ENCODE measurements around the gene TMEM89. TPM values are rescaled to one million over a fixed set of nuclear protein-coding genes. Genes with fewer than 3 reads are reported as not detected.

Gene TMEM89
- total and polyA plus RNA-seq, 9 donors, result not detected

DNA sequence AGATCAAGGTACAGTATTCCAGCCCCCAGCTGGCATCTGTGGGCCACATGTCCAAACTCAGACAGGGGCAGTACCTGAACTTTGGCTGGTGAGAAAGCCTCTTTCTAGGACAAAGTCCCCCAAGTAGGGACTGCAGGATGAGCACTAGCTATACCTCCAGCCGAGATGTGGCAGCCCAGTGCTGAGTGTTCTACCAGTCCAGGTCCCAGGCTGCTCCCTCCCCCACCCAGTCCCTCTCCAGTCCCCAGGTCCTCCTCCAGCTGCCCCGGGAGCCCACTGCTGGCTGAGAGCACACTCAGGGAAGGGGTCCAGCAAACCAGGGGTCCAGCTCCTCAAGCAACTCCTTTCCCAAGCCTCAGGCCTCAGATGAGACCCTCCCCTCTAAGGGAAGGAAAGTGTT, 12.2 kb upstream of the TMEM89 start:
- DNase-seq, result no peak
- 79 to 94% (median 85%) methylated on average over 2 of the region's 2 CpGs for WGBS, 3 donors
- Histone ChIP-seq H3K4me1 (ENCODE audit: insufficient read depth) (peaks cover 3% of the 10 kb centered on the region), H3K27me3 (no peaks in the 10 kb centered on the region), H3K27ac (no peak overlapping the region), H3K9me3 (no peaks in the 10 kb centered on the region), H3K4me3 (no peak overlapping the region), H3K36me3 (no peaks in the 10 kb centered on the region)
- TF ChIP-seq, protein P1, sequence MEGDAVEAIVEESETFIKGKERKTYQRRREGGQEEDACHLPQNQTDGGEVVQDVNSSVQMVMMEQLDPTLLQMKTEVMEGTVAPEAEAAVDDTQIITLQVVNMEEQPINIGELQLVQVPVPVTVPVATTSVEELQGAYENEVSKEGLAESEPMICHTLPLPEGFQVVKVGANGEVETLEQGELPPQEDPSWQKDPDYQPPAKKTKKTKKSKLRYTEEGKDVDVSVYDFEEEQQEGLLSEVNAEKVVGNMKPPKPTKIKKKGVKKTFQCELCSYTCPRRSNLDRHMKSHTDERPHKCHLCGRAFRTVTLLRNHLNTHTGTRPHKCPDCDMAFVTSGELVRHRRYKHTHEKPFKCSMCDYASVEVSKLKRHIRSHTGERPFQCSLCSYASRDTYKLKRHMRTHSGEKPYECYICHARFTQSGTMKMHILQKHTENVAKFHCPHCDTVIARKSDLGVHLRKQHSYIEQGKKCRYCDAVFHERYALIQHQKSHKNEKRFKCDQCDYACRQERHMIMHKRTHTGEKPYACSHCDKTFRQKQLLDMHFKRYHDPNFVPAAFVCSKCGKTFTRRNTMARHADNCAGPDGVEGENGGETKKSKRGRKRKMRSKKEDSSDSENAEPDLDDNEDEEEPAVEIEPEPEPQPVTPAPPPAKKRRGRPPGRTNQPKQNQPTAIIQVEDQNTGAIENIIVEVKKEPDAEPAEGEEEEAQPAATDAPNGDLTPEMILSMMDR (IDR thresholded peaks at IDR 0.05), result no peak
- TF ChIP-seq EP300 (IDR thresholded peaks at IDR 0.05) (no peak), POLR2A (IDR thresholded peaks at IDR 0.05) (no peak)
- intact Hi-C loops (cut with DNase I), result no loop called here

DNA sequence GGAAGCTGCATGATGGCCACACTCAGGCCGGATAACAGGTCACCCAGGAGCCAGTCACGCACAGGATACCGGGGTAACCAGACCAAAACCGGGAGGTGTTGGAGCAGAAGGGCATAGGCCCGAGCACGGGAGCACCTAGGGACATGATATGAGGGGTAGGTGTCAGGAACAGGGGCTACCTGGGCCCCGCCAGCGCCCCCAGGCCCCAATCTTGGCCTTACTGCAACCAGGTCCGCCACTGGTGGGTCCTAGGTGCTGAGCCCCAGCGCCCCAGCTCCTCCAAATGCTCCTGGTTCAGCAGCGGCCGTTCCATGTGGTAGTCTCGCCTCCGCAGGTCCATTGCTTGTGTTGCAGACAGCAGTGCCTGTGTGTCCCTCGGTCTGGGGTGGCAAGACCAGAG, 11.7 kb upstream of the TMEM89 start:
- intact Hi-C loops (cut with DNase I), result no loop called here
- H3K9me3 ChIP-seq, result no peaks in the 10 kb centered on the region
- no peaks in the 10 kb centered on the region for H3K27me3 ChIP-seq
- H3K36me3 ChIP-seq, result no peaks in the 10 kb centered on the region
- no peak overlapping the region for H3K27ac ChIP-seq
- WGBS, 3 donors, result 91 to 94% (median 92%) methylated on average over 15 of the region's 15 CpGs
- H3K4me1 ChIP-seq (ENCODE audit: insufficient read depth), result peaks cover 3% of the 10 kb centered on the region
- TF ChIP-seq, protein P1 (IDR thresholded peaks at IDR 0.05), result no peak
- no peak for TF ChIP-seq EP300 (IDR thresholded peaks at IDR 0.05)
- TF ChIP-seq POLR2A (IDR thresholded peaks at IDR 0.05), result no peak
- H3K4me3 ChIP-seq, result no peak overlapping the region
- no peak for DNase-seq

DNA sequence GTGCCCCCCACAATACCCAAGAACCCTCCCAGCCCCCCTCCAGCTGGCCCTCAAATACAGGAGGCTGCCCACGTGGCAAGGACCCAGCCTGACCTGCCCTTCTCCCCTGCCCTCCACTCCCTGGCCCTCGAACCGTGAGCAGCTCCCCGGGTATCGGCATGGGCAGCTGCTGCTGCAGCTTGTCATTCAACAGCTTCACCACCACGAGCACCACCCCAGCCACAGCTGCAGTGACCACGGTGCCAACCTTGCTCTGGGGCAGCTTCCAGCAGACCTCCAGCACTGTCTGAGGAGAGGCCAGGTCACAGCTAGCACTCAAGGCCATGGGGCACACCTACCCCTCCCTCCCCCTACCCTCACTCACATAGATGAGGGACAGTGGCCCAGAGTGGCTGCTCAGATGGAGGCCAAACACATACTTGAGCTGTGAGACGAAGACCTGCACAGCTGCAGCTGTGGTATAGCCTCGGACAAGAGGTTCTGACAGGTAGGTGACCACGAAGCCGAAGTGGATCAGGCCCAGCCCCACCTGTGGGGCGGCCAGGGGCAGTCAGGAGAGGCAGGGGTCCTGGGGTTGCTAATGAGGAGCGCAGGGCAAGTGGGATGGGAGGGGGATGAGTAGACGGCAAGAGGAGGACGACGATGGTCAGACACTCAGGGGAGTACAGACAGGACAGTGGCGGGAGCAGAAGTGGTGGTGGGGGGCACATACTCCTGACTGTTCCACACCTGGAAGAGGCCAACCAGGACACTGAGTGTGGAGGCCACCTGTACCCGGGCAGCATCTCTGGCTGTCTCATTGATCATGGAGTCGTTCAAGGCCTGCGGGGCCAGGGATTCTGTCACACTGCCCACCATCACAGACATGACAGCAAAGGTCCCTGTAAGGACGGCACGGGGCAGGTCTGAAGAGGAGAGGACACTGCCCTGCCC, 10.2 kb upstream of the TMEM89 start:
- Histone ChIP-seq H3K36me3 (no peaks in the 10 kb centered on the region), H3K27ac (no peak overlapping the region), H3K4me3 (no peak overlapping the region), H3K9me3 (no peaks in the 10 kb centered on the region), H3K27me3 (no peaks in the 10 kb centered on the region), H3K4me1 (ENCODE audit: insufficient read depth) (peaks cover 3% of the 10 kb centered on the region)
- no peak for TF ChIP-seq EP300 (IDR thresholded peaks at IDR 0.05)
- TF ChIP-seq, protein P1 (IDR thresholded peaks at IDR 0.05), result no peak
- TF ChIP-seq POLR2A (IDR thresholded peaks at IDR 0.05), result no peak
- 85 to 87% (median 87%) methylated on average over 22 of the region's 22 CpGs for WGBS, 3 donors
- no peak for DNase-seq
- intact Hi-C loops (cut with DNase I), result no loop called here

DNA sequence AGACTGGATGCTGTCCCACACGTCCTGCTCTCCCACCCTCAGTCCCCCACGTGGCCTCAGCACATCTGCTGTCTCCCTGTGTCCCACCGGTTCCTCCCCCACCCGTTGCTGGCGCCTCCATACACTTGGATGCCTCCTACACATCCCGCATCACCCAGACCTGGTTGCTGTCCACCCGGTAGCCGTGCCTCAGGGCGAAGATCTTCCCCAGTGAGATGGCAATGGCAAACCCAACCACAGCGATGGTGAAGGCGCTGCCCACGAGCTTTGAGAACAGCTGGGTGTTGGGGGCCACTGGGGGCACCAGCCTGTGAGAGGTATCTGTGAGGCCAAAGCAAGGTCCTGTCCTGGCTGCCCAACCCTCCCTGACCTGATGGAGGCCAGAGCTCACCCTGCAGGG, 9.3 kb upstream of the TMEM89 start:
- intact Hi-C loops (cut with DNase I), result no loop called here

More for the DNA sequence above, 9.3 kb upstream of the TMEM89 start:
- 69 to 75% (median 74%) methylated on average over 12 of the region's 12 CpGs for WGBS, 3 donors
- Histone ChIP-seq H3K27ac (no peak overlapping the region), H3K4me1 (ENCODE audit: insufficient read depth) (peaks cover under 1% of the 10 kb centered on the region), H3K36me3 (no peaks in the 10 kb centered on the region), H3K27me3 (no peaks in the 10 kb centered on the region), H3K4me3 (no peak overlapping the region), H3K9me3 (no peaks in the 10 kb centered on the region)
- TF ChIP-seq, protein P1 (IDR thresholded peaks at IDR 0.05), result no peak
- TF ChIP-seq POLR2A (IDR thresholded peaks at IDR 0.05), result no peak
- no peak for TF ChIP-seq EP300 (IDR thresholded peaks at IDR 0.05)
- no peak for DNase-seq
